Activated CD4-positive, alpha-beta memory T cell treated with anti-CD3 and anti-CD28 coated beads for 36 hours (primary cell): ENCODE results near the gene FARS2. TPM values are rescaled to one million over a fixed set of nuclear protein-coding genes. Genes with fewer than 3 reads are reported as not detected.
A peak's percentile ranks its signal among the peaks of the same experiment; 100 is the strongest.

Experiments
- CTCF ChIA-PET: fragments of 350-600 bp; sonication (Branson Sonifier 250); formaldehyde crosslinking; loops from one replicate; lab custom pipeline; 2021; ENCODE audit warnings: antibody characterized with exemption, inconsistent platforms; lab: Charles Lee
- POLR2A ChIA-PET: fragments of 350-600 bp; sonication (Branson Sonifier 250); formaldehyde crosslinking; loops from one replicate; lab custom pipeline; 2021; ENCODE audit warnings: antibody characterized with exemption; lab: Charles Lee
- DNase-seq: peaks from one replicate; pipeline ENCODE4 v3.0.0-alpha.2; 2020
- H3K27ac Mint-ChIP-seq: one replicate; pipeline ENCODE4 v1.8.0; 2021; ENCODE audit warnings: mixed read lengths
- H3K27me3 Mint-ChIP-seq: one replicate; pipeline ENCODE4 v1.8.0; 2021; ENCODE audit warnings: mixed read lengths
- H3K36me3 Mint-ChIP-seq: one replicate; pipeline ENCODE4 v1.8.0; 2021; ENCODE audit warnings: mixed read lengths
- H3K4me1 Mint-ChIP-seq: one replicate; pipeline ENCODE4 v1.8.0; 2021; ENCODE audit warnings: low read depth, mixed read lengths
- H3K4me3 Mint-ChIP-seq: one replicate; pipeline ENCODE4 v1.8.0; 2021; ENCODE audit warnings: mild to moderate bottlenecking, mixed read lengths
- H3K9me3 Mint-ChIP-seq: one replicate; pipeline ENCODE4 v1.8.0; 2021; ENCODE audit warnings: mixed read lengths
- intact Hi-C: fragments of 100-400 bp; cut with micrococcal nuclease; formaldehyde crosslinking; loops from one replicate; pipeline ENCODE4 v1.15.1; 2023
- total RNA-seq, 2 experiments: library from RNA; stranded (reverse); gene quantifications; one replicate each; pipeline ENCODE4 v1.2.3, GENCODE V29; 2021

FARS2 gene
- total RNA-seq: 10 to 100 TPM; 22.7 to 23.7 TPM

DNA sequence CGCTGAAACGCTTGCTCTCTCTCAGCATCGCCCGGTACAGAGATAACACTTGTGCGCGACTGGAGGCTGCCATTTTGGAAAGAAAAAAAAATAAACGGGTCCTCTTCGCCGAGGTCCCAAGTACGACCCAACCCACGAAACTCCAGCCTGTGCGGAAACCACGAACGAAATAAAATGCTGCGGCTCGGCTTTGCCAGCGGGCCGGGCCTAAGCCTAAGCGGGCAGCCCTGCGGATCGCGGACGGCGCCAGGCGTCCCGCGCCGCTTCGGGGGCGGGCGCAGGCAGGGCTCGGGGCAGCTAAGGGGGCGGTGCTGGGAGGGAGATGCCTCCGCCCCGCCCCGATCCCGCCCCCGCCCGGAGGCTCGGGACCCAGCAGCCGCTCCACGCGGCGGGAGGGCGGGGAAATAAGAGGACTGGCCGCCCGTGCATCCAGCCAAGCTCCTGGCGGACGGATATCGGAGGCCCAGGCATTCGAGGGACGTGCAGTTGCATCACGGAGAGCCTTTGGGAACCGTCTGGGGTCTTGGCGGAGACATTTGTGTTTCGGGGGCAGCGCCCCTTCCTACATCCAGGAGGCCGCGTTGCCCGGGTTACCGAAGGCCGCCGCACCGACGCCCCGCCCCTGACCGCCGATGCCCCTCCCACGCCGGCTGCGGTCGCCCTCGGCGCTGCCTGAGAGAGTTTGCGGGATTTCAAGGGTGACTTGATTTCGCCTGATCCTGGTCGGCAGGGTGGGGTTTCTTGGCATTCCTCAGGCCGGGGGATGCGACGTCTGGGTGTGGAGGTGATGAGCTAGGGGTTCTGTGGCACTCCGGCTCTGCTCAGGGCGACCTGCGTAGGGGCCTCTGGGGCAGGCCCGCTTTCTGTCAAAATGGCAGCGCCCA is at the start of gene FARS2, which contains the start of gene LYRM4:
Gene FARS2 (plus strand): TSS at position 853 of the 884 bp plus-strand sequence.
Gene LYRM4 (minus strand): TSS at position 290 of the 884 bp plus-strand sequence. CDS start 217 bp downstream, at position 73.
- DNase-seq: peak; percentile 93
- peak within 1 kb of the TSS; percentile 98 for H3K4me3 Mint-ChIP-seq
- peaks cover 36% of the 10 kb centered on the region for H3K4me1 Mint-ChIP-seq
- H3K27me3 Mint-ChIP-seq: no peaks in the 10 kb centered on the region
- H3K27ac Mint-ChIP-seq: peak within 1 kb of the TSS; percentile 99
- CTCF ChIA-PET: interaction anchor here (1.1 to 6.2 kb wide), 6 partner anchors 19 to 117 kb away, joined by 3 to 50 read pairs (median 10); no protein-coding TSS in a partner anchor
- H3K36me3 Mint-ChIP-seq: peaks cover 19% of the 10 kb centered on the region
- no peaks in the 10 kb centered on the region for H3K9me3 Mint-ChIP-seq
- POLR2A ChIA-PET: interaction anchor here (0.7 to 3.2 kb wide), 9 partner anchors 10 to 257 kb away, joined by 3 to 30 read pairs (median 4); partner anchors contain the start of gene RPP40
- intact Hi-C loops: loop anchor here (1.0 to 10.0 kb wide), 9 partner anchors 19 to 486 kb away; partner anchors contain the start of gene CDYL

- DNase-seq: no peak
- peaks cover 4% of the 10 kb centered on the region for H3K4me1 Mint-ChIP-seq
- peaks cover 21% of the 10 kb centered on the region for H3K36me3 Mint-ChIP-seq
- no peaks in the 10 kb centered on the region for H3K27me3 Mint-ChIP-seq
- H3K4me3 Mint-ChIP-seq: no peak overlapping the region
- no peaks in the 10 kb centered on the region for H3K9me3 Mint-ChIP-seq
- intact Hi-C loops: loop anchor here (5.0 kb wide), 2 partner anchors 33 to 183 kb away; no protein-coding TSS in a partner anchor
- ChIA-PET POLR2A (no interaction called here), CTCF (interaction anchor here (0.8 to 3.3 kb wide), 5 partner anchors 53 to 166 kb away, joined by 3 to 32 read pairs (median 5); no protein-coding TSS in a partner anchor)
- no peak overlapping the region for H3K27ac Mint-ChIP-seq
These were observed 47.5 kb upstream of the FARS2 start for GRCh38 chr6:5213836-5214235.

- peaks cover 21% of the 10 kb centered on the region for H3K36me3 Mint-ChIP-seq
- POLR2A ChIA-PET: no interaction called here
- CTCF ChIA-PET: interaction anchor here (0.5 to 3.3 kb wide), 8 partner anchors 24 to 173 kb away, joined by 3 to 32 read pairs (median 4); partner anchors contain the start of genes FARS2 and LYRM4
- H3K27ac Mint-ChIP-seq: no peak overlapping the region
- DNase-seq: peak; percentile 58
- H3K9me3 Mint-ChIP-seq: no peaks in the 10 kb centered on the region
- intact Hi-C loops: loop anchor here (1.0 to 5.0 kb wide), 4 partner anchors 33 to 183 kb away; no protein-coding TSS in a partner anchor
- H3K27me3 Mint-ChIP-seq: no peaks in the 10 kb centered on the region
- no peak overlapping the region for H3K4me3 Mint-ChIP-seq
- H3K4me1 Mint-ChIP-seq: peaks cover 4% of the 10 kb centered on the region
These were observed 46.7 kb upstream of the FARS2 start for GRCh38 chr6:5214570-5215052.

GRCh38 chr6:5215159-5215558 is 46.2 kb upstream of the FARS2 start:
- peaks cover 4% of the 10 kb centered on the region for H3K4me1 Mint-ChIP-seq
- H3K36me3 Mint-ChIP-seq: peaks cover 21% of the 10 kb centered on the region
- DNase-seq: no peak
- H3K4me3 Mint-ChIP-seq: no peak overlapping the region
- ChIA-PET CTCF (interaction anchor here (0.9 to 3.3 kb wide), 6 partner anchors 24 to 88 kb away, joined by 3 to 32 read pairs (median 6); partner anchors contain the start of genes FARS2 and LYRM4), POLR2A (no interaction called here)
- intact Hi-C loops: loop anchor here (1.0 kb wide), 2 partner anchors 88 to 164 kb away; no protein-coding TSS in a partner anchor
- H3K9me3 Mint-ChIP-seq: no peaks in the 10 kb centered on the region
- H3K27me3 Mint-ChIP-seq: no peaks in the 10 kb centered on the region
- H3K27ac Mint-ChIP-seq: no peak overlapping the region

GRCh38 chr6:5215799-5216198 is 45.5 kb upstream of the FARS2 start:
- Mint-ChIP-seq H3K27ac (no peak overlapping the region), H3K9me3 (no peaks in the 10 kb centered on the region), H3K36me3 (peaks cover 21% of the 10 kb centered on the region), H3K4me3 (no peak overlapping the region), H3K4me1 (peaks cover 2% of the 10 kb centered on the region), H3K27me3 (no peaks in the 10 kb centered on the region)
- POLR2A ChIA-PET: no interaction called here
- CTCF ChIA-PET: interaction anchor here (1.0 to 3.3 kb wide), 6 partner anchors 14 to 88 kb away, joined by 3 to 32 read pairs (median 6); partner anchors contain the start of genes FARS2 and LYRM4
- intact Hi-C loops: loop anchor here (1.0 kb wide), 2 partner anchors 88 to 164 kb away; no protein-coding TSS in a partner anchor
- no peak for DNase-seq

GRCh38 chr6:5217356-5217755 is 44.0 kb upstream of the FARS2 start:
- no peak for DNase-seq
- intact Hi-C loops: no loop called here
- CTCF ChIA-PET: interaction anchor here (0.7 to 1.4 kb wide), 3 partner anchors 73 to 162 kb away, joined by 3 to 5 read pairs (median 5); no protein-coding TSS in a partner anchor
- POLR2A ChIA-PET: no interaction called here
- no peak overlapping the region for H3K4me3 Mint-ChIP-seq
- H3K9me3 Mint-ChIP-seq: no peaks in the 10 kb centered on the region
- peaks cover 24% of the 10 kb centered on the region for H3K36me3 Mint-ChIP-seq
- H3K27ac Mint-ChIP-seq: no peak overlapping the region
- H3K27me3 Mint-ChIP-seq: no peaks in the 10 kb centered on the region
- H3K4me1 Mint-ChIP-seq: peaks cover 2% of the 10 kb centered on the region

GRCh38 chr6:5219011-5219691 is 42.2 kb upstream of the FARS2 start:
- Mint-ChIP-seq H3K27me3 (no peaks in the 10 kb centered on the region), H3K4me1 (no peaks in the 10 kb centered on the region), H3K9me3 (no peaks in the 10 kb centered on the region), H3K4me3 (no peak overlapping the region), H3K36me3 (peaks cover 17% of the 10 kb centered on the region), H3K27ac (no peak overlapping the region)
- DNase-seq: no peak
- CTCF ChIA-PET: interaction anchor here (1.0 to 1.8 kb wide), 4 partner anchors 13 to 160 kb away, joined by 3 to 7 read pairs (median 4); no protein-coding TSS in a partner anchor
- POLR2A ChIA-PET: interaction anchor here (1.4 kb wide), 1 partner anchor 41 kb away, joined by 3 read pairs; the partner anchor contains the start of gene LYRM4
- intact Hi-C loops: no loop called here

DNA sequence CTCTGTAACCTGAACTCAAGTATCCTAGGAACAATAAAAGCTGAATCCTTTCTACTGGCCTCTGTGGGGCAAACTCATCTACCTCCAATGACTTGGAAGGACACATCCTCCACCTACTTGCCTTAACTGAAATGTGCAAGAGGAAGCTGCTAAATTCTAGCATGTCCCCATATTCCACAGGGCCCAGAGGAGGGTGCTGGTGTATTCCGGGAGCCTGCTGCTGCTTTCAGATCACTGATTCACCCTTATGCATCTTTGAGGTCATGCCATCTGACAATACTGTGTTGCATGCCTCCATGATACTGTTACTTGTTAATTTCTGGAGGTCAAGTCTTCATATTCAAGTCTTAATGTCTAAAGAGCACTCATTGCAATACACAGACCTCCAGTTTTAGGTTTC is 40.9 kb upstream of the FARS2 start:
- Mint-ChIP-seq H3K9me3 (no peaks in the 10 kb centered on the region), H3K4me1 (no peaks in the 10 kb centered on the region), H3K27ac (no peak overlapping the region), H3K27me3 (no peaks in the 10 kb centered on the region), H3K4me3 (no peak overlapping the region), H3K36me3 (peaks cover 12% of the 10 kb centered on the region)
- POLR2A ChIA-PET: no interaction called here
- CTCF ChIA-PET: interaction anchor here (0.9 to 1.8 kb wide), 3 partner anchors 46 to 83 kb away, joined by 3 to 7 read pairs (median 4); no protein-coding TSS in a partner anchor
- intact Hi-C loops: no loop called here
- DNase-seq: no peak

- intact Hi-C loops: no loop called here
- Mint-ChIP-seq H3K27me3 (no peaks in the 10 kb centered on the region), H3K9me3 (no peaks in the 10 kb centered on the region), H3K4me1 (no peaks in the 10 kb centered on the region), H3K4me3 (no peak overlapping the region), H3K27ac (no peak overlapping the region), H3K36me3 (peaks cover 17% of the 10 kb centered on the region)
- no peak for DNase-seq
- CTCF ChIA-PET: no interaction called here
- POLR2A ChIA-PET: no interaction called here
These were observed 38.0 kb upstream of the FARS2 start for GRCh38 chr6:5223309-5223708.

DNA sequence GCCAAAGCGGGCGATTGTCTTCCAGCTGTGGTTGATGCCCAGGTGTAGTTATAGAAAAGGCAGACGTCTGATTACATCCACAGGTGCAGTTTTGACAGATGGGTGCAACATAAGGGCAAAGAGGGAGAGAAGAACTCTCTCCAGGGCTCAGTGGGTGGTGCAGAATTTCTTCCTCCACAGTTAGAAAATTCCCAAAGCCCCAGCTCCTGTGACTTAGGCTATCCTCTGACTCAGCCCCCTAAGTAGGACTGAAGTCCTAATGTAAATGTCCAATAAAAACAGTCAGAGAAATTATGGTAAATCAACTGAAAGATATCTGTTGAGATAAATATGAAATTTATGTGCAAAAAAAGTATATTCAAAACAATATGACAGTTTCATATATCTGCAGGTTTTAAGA is 32.0 kb upstream of the FARS2 start:
- CTCF ChIA-PET: interaction anchor here (0.6 kb wide), 1 partner anchor 86 kb away, joined by 4 read pairs; no protein-coding TSS in a partner anchor
- Mint-ChIP-seq H3K36me3 (peaks cover 8% of the 10 kb centered on the region), H3K4me1 (peaks cover 13% of the 10 kb centered on the region), H3K4me3 (no peak overlapping the region), H3K27ac (no peak overlapping the region), H3K9me3 (no peaks in the 10 kb centered on the region), H3K27me3 (no peaks in the 10 kb centered on the region)
- intact Hi-C loops: no loop called here
- POLR2A ChIA-PET: no interaction called here
- DNase-seq: no peak

DNA sequence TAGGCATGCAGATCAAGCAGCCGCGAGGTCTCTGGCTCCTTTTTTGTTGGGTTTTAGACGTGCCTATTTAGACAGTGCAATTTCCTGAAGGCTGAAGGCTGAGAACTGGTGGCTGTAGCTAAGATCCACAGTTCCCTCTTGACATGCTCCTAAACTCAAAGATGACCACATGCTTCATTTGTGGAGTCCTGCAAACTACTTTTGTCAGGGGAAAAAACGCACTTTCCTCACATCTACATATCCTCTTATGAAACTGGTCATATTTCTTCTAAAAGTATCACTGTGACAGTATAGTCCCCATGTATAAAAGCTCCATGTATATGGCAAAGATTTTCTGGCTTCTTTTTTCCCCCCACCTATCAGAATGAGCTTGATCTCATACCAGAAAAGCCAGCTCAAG is 31.2 kb upstream of the FARS2 start:
- peaks cover 13% of the 10 kb centered on the region for H3K4me1 Mint-ChIP-seq
- H3K27ac Mint-ChIP-seq: no peak overlapping the region
- no peaks in the 10 kb centered on the region for H3K27me3 Mint-ChIP-seq
- H3K36me3 Mint-ChIP-seq: peaks cover 10% of the 10 kb centered on the region
- H3K9me3 Mint-ChIP-seq: no peaks in the 10 kb centered on the region
- ChIA-PET POLR2A (no interaction called here), CTCF (interaction anchor here (0.6 to 1.0 kb wide), 2 partner anchors 14 to 87 kb away, joined by 3 to 4 read pairs; no protein-coding TSS in a partner anchor)
- no peak for DNase-seq
- no peak overlapping the region for H3K4me3 Mint-ChIP-seq
- intact Hi-C loops: no loop called here
